Measurements from ENCODE around the gene PLEKHA4.

GRCh38 chr19:48812094-48812929, 56.1 kb downstream of the PLEKHA4 start:
- TF ChIP-seq CTCF (IDR thresholded peaks at IDR 0.05) = no peak
- TF ChIP-seq GABPB1 (CRISPR knock-in tag; IDR thresholded peaks at IDR 0.05) = no peak
- TF ChIP-seq CREB1 (CRISPR knock-in tag; IDR thresholded peaks at IDR 0.05) = no peak
- TF ChIP-seq, protein P1, sequence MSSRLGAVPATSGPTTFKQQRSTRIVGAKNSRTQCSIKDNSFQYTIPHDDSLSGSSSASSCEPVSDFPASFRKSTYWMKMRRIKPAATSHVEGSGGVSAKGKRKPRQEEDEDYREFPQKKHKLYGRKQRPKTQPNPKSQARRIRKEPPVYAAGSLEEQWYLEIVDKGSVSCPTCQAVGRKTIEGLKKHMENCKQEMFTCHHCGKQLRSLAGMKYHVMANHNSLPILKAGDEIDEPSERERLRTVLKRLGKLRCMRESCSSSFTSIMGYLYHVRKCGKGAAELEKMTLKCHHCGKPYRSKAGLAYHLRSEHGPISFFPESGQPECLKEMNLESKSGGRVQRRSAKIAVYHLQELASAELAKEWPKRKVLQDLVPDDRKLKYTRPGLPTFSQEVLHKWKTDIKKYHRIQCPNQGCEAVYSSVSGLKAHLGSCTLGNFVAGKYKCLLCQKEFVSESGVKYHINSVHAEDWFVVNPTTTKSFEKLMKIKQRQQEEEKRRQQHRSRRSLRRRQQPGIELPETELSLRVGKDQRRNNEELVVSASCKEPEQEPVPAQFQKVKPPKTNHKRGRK (CRISPR knock-in tag; IDR thresholded peaks at IDR 0.05; ENCODE audit: borderline replicate concordance) = no peak

All from WTC11 (cell line).